HepG2 (cell line): Measurements from ENCODE around the gene ATXN1L. TPM values are rescaled to one million over a fixed set of nuclear protein-coding genes. Genes with fewer than 3 reads are reported as not detected.

Experiments
- ATAC-seq: fragments of 200-7000 bp; cut with Tn5 transposase; 3 replicates; pipeline ENCODE4 v1.9.1; 2020; ENCODE audit warnings: mild to moderate bottlenecking, moderate library complexity
- BruUV-seq: library from RNA; stranded (reverse); fragments of 400-500 nt; replicated peaks from 2 replicates; lab custom pipeline; 2021; lab: Mats Ljungman, UMichigan
- CTCF ChIA-PET: fragments of 300-600 bp; formaldehyde crosslinking; extraction: SDS; loops from one replicate; lab custom pipeline; 2021; ENCODE audit warnings: low total read pairs, inconsistent platforms, low intra/inter-chr PET ratio; lab: Yijun Ruan, JAX
- POLR2A ChIA-PET: fragments of 350-600 bp; sonication (Branson Sonifier 250); formaldehyde crosslinking; loops from one replicate; lab custom pipeline; 2020; ENCODE audit warnings: antibody characterized with exemption, inconsistent platforms; lab: Yijun Ruan, JAX
- DNase-seq: peaks from one replicate; pipeline ENCODE4 v3.0.0-alpha.2; 2015; ENCODE audit warnings: low spot score
- FAIRE-seq: peaks from 3 replicates; lab custom pipeline; 2011; peaks lifted over from hg19 to GRCh38; lab: Jason Lieb, UNC
- H2AFZ ChIP-seq: one replicate; pipeline ENCODE4 v1.6.1; 2011; ENCODE audit warnings: low read length, inconsistent platforms
- H3K27ac ChIP-seq: fragments of 300-600 bp; 3 replicates; pipeline ENCODE4 v1.8.0; 2011; ENCODE audit warnings: mixed run types, mild to moderate bottlenecking, mixed read lengths, low read length, inconsistent platforms; ENCODE audit not compliant: insufficient read depth; ENCODE audit errors: extremely low read length
- H3K27me3 ChIP-seq, 2 experiments: fragments of 200-600 bp in 1 of 2; 2 replicates in 1 of 2; 3 replicates in 1 of 2; pipeline versions ENCODE4 v1.6.0 to v1.8.0; 2011; ENCODE audit warnings: low read length in 2 of 2, mild to moderate bottlenecking in 2 of 2, moderate library complexity in 2 of 2, inconsistent platforms in 1 of 2; ENCODE audit not compliant: insufficient read depth in 2 of 2, control insufficient read depth in 1 of 2
- H3K36me3 ChIP-seq, 2 experiments: fragments of 200-600 bp in 1 of 2; replicated peaks in 1 of 2; 2 replicates in 1 of 2; 3 replicates in 1 of 2; pipeline versions ENCODE4 v1.5.1 to v1.8.0; 2011; ENCODE audit warnings: low read length in 2 of 2, inconsistent platforms in 1 of 2; ENCODE audit not compliant: insufficient read depth in 2 of 2, control insufficient read depth in 1 of 2
- H3K4me1 ChIP-seq: 2 replicates; pipeline ENCODE4 v1.5.1; 2012; ENCODE audit warnings: low read length, inconsistent platforms; ENCODE audit not compliant: insufficient read depth
- H3K4me2 ChIP-seq: 2 replicates; pipeline ENCODE4 v1.6.0; 2011; ENCODE audit warnings: low read depth, low read length, inconsistent platforms
- H3K4me3 ChIP-seq, 3 experiments: fragments of 200-600 bp in 1 of 3; sonication (generic), shearing (Covaris generic) in 1 of 3; replicated peaks in 1 of 3; 2 replicates each; pipeline ENCODE4 v1.5.1; 2011 to 2016; ENCODE audit warnings: low read length in 3 of 3, inconsistent platforms in 2 of 3, low read depth in 2 of 3, mild to moderate bottlenecking in 2 of 3, control low read depth in 1 of 3, mixed read lengths in 1 of 3; ENCODE audit not compliant: insufficient read depth in 1 of 3
- H3K79me2 ChIP-seq: one replicate; pipeline ENCODE4 v1.6.1; 2011; ENCODE audit warnings: low read length, inconsistent platforms; ENCODE audit not compliant: insufficient read depth
- H3K9ac ChIP-seq: 2 replicates; pipeline ENCODE4 v1.6.0; 2011; ENCODE audit warnings: mild to moderate bottlenecking, low read depth, low read length, inconsistent platforms; ENCODE audit not compliant: insufficient read depth
- H3K9me3 ChIP-seq: 2 replicates; pipeline ENCODE4 v1.5.1; 2012; ENCODE audit warnings: mild to moderate bottlenecking, low read length
- H4K20me1 ChIP-seq: 2 replicates; pipeline ENCODE4 v1.6.0; 2011; ENCODE audit warnings: inconsistent platforms, mild to moderate bottlenecking, low read length, moderate library complexity; ENCODE audit not compliant: insufficient read depth
- ATF7 ChIP-seq, 2 experiments: fragments of 450-650 bp in 1 of 2; sonication (generic) in 1 of 2; formaldehyde crosslinking in 1 of 2; IDR thresholded peaks; 2 replicates each; pipeline versions ENCODE4 v1.4.0 to v1.6.1; 2016 to 2020; ENCODE audit warnings: antibody characterized with exemption in 1 of 2, mild to moderate bottlenecking in 1 of 2, missing genetic modification reagents in 1 of 2
- ZNF136 ChIP-seq: sonication (generic); formaldehyde crosslinking; IDR thresholded peaks from 2 replicates; pipeline ENCODE4 v1.8.1; 2022; ENCODE audit warnings: low read depth, mild to moderate bottlenecking, moderate library complexity, missing genetic modification reagents
- ZNF205 ChIP-seq: IDR thresholded peaks from 2 replicates; pipeline ENCODE4 v1.6.1; 2018; ENCODE audit warnings: missing biosample characterization, missing genetic modification reagents
- ZNF343 ChIP-seq: sonication (generic); formaldehyde crosslinking; IDR thresholded peaks from 2 replicates; pipeline ENCODE4 v1.4.0; 2020; ENCODE audit warnings: mild to moderate bottlenecking, missing genetic modification reagents
- WGBS: methylation state at CpG from one replicate; pipeline ENCODE4 v1.1.6; 2017; ENCODE audit warnings: low lambda C conversion rate; 5-methylcytosine and 5-hydroxymethylcytosine counted together
- in situ Hi-C: cut with HindIII; loops from 2 replicates; pipeline ENCODE4 v1.10.0; 2017; ENCODE audit warnings: low pct_unique_long_range_greater_than_20kb; ENCODE audit not compliant: extremely low pct_ligation_motif_present
- intact Hi-C: fragments of 100-400 bp; cut with micrococcal nuclease; formaldehyde crosslinking; loops from one replicate; pipeline ENCODE4 v1.10.0; 2022; ENCODE audit not compliant: unreplicated experiment
- polyA plus RNA-seq, 8 experiments: library from polyadenylated mRNA; depleted of rRNA in 3 of 8; stranded (reverse) in 7 of 8; unstranded in 1 of 8; fragments of >200 nt; fragmentation: Illumina TruSeq in 4 of 8; extraction: Trizol in 4 of 8; gene quantifications; 2 replicates each; pipeline versions ENCODE4 v1.2.1 to v1.2.3, GENCODE V29; 2011 to 2016; ENCODE audit warnings: low read depth in 4 of 8, missing spikeins in 1 of 8, mixed read lengths in 1 of 8; ENCODE audit not compliant: insufficient read depth in 1 of 8
- total RNA-seq, 5 experiments: library from RNA; depleted of rRNA; stranded (reverse); fragments of >200 nt; fragmentation: Illumina TruSeq; extraction: Trizol; gene quantifications; 2 replicates each; pipeline ENCODE4 v1.2.3, GENCODE V29; 2016; ENCODE audit warnings: low read depth in 1 of 5
- TF ChIP-seq, protein P1 (sequence below): sonication (generic); formaldehyde crosslinking; IDR thresholded peaks from 2 replicates; pipeline ENCODE4 v1.4.0; 2020; ENCODE audit warnings: missing genetic modification reagents
- TF ChIP-seq, protein P2 (sequence below): sonication (generic); formaldehyde crosslinking; IDR thresholded peaks from 2 replicates; pipeline ENCODE4 v1.4.0; 2020; ENCODE audit warnings: missing genetic modification reagents, mild to moderate bottlenecking, borderline replicate concordance
- TF ChIP-seq, protein P3 (sequence below): sonication (generic); formaldehyde crosslinking; IDR thresholded peaks from 2 replicates; pipeline ENCODE4 v1.4.0; 2020; ENCODE audit warnings: low read depth, missing genetic modification reagents

The ATXN1L gene
- total and polyA plus RNA-seq, 2 of the 13 experiments (the other 11 are each of a cell fraction or from before 2014, with no cell fraction given) = 20.0 to 22.4 TPM

DNA sequence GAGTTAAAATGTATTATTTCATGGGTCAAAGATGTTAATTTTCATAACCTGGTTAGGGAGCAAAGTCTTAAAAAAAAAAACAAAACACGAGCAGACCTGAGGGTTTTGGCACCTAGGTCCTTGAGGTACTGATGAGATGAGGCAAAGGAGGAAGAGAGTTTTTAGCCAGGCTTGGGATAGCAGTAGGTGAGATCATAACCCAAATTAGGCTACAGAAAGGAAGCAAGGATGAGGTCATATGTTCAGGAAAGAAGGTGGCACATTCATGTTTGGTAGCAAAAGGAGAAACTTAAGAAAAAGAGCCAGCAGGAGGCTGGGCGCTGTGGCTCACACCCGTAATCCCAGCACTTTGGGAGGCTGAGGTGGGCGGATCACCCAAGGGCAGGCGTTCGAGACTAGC lies 2.8 kb downstream of the ATXN1L start:
- peaks cover 29% of the 10 kb centered on the region for H3K4me1 ChIP-seq
- H3K27ac ChIP-seq = no peak overlapping the region
- TF ChIP-seq ZNF136 (CRISPR knock-in tag) (no peak), ZNF343 (CRISPR knock-in tag) (no peak), ZNF205 (CRISPR knock-in tag) (no peak), ATF7 (IDR thresholded peaks at IDR 0.05) (peak; percentile 79), ATF7 (CRISPR knock-in tag; IDR thresholded peaks at IDR 0.05) (no peak)
- TF ChIP-seq, protein P1, sequence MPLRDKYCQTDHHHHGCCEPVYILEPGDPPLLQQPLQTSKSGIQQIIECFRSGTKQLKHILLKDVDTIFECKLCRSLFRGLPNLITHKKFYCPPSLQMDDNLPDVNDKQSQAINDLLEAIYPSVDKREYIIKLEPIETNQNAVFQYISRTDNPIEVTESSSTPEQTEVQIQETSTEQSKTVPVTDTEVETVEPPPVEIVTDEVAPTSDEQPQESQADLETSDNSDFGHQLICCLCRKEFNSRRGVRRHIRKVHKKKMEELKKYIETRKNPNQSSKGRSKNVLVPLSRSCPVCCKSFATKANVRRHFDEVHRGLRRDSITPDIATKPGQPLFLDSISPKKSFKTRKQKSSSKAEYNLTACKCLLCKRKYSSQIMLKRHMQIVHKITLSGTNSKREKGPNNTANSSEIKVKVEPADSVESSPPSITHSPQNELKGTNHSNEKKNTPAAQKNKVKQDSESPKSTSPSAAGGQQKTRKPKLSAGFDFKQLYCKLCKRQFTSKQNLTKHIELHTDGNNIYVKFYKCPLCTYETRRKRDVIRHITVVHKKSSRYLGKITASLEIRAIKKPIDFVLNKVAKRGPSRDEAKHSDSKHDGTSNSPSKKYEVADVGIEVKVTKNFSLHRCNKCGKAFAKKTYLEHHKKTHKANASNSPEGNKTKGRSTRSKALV = no peak
- TF ChIP-seq, protein P2, sequence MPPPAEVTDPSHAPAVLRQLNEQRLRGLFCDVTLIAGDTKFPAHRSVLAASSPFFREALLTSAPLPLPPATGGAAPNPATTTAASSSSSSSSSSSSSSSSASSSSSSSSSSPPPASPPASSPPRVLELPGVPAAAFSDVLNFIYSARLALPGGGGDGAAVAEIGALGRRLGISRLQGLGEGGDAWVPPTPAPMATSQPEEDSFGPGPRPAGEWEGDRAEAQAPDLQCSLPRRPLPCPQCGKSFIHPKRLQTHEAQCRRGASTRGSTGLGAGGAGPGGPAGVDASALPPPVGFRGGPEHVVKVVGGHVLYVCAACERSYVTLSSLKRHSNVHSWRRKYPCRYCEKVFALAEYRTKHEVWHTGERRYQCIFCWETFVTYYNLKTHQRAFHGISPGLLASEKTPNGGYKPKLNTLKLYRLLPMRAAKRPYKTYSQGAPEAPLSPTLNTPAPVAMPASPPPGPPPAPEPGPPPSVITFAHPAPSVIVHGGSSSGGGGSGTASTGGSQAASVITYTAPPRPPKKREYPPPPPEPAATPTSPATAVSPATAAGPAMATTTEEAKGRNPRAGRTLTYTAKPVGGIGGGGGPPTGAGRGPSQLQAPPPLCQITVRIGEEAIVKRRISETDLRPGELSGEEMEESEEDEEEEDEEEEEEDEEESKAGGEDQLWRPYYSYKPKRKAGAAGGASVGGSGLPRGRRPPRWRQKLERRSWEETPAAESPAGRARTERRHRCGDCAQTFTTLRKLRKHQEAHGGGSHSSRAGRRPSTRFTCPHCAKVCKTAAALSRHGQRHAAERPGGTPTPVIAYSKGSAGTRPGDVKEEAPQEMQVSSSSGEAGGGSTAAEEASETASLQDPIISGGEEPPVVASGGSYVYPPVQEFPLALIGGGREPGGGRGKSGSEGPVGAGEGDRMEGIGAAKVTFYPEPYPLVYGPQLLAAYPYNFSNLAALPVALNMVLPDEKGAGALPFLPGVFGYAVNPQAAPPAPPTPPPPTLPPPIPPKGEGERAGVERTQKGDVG = no peak
- TF ChIP-seq, protein P3, sequence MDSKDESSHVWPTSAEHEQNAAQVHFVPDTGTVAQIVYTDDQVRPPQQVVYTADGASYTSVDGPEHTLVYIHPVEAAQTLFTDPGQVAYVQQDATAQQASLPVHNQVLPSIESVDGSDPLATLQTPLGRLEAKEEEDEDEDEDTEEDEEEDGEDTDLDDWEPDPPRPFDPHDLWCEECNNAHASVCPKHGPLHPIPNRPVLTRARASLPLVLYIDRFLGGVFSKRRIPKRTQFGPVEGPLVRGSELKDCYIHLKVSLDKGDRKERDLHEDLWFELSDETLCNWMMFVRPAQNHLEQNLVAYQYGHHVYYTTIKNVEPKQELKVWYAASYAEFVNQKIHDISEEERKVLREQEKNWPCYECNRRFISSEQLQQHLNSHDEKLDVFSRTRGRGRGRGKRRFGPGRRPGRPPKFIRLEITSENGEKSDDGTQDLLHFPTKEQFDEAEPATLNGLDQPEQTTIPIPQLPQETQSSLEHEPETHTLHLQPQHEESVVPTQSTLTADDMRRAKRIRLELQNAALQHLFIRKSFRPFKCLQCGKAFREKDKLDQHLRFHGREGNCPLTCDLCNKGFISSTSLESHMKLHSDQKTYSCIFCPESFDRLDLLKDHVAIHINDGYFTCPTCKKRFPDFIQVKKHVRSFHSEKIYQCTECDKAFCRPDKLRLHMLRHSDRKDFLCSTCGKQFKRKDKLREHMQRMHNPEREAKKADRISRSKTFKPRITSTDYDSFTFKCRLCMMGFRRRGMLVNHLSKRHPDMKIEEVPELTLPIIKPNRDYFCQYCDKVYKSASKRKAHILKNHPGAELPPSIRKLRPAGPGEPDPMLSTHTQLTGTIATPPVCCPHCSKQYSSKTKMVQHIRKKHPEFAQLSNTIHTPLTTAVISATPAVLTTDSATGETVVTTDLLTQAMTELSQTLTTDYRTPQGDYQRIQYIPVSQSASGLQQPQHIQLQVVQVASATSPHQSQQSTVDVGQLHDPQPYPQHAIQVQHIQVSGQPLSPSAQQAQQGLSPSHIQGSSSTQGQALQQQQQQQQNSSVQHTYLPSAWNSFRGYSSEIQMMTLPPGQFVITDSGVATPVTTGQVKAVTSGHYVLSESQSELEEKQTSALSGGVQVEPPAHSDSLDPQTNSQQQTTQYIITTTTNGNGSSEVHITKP = no peak
- no peaks in the 10 kb centered on the region; a peak in 1 of 5 replicates for H3K27me3 ChIP-seq
- no peaks in the 10 kb centered on the region for H3K9me3 ChIP-seq
- H4K20me1 ChIP-seq = 0 out of 2 replicates have a peak, but pooled peaks cover 4% of the 10 kb centered on the region
- peaks cover 30 to 38% of the 10 kb centered on the region in 2 experiments for H3K36me3 ChIP-seq
- H2AFZ ChIP-seq = no peak overlapping the region
- 81% methylated on average over 6 of the region's 6 CpGs for WGBS
- H3K9ac ChIP-seq = no peak overlapping the region
- no peak for FAIRE-seq
- CTCF ChIA-PET = no interaction called here
- DNase-seq = no peak
- H3K4me2 ChIP-seq = no peak overlapping the region
- POLR2A ChIA-PET = no interaction called here
- intact Hi-C loops = loop anchor here (5.0 kb wide), 1 partner anchor 41 kb away; the partner anchor contains the start of gene AP1G1
- no TSS peak for BruUV-seq
- in situ Hi-C loops = no loop called here
- H3K4me3 ChIP-seq = no peak overlapping the region
- peaks cover 22% of the 10 kb centered on the region for H3K79me2 ChIP-seq
- ATAC-seq = no peak
